Endothelial cell of umbilical vein (primary cell): ENCODE data around the gene ERFL. TPM values are rescaled to one million over a fixed set of nuclear protein-coding genes. Genes with fewer than 3 reads are reported as not detected.

Experiments used
- BruUV-seq: library from RNA; stranded (reverse); fragments of 400-500 nt; replicated peaks from 2 replicates; lab custom pipeline; 2021; lab: Mats Ljungman, UMichigan
- CTCF ChIA-PET: fragments of 300-600, 350-600 bp; sonication (Branson Sonifier 250); formaldehyde crosslinking; loops from one replicate; lab custom pipeline; 2021; ENCODE audit warnings: antibody characterized with exemption, inconsistent platforms; lab: Charles Lee
- POLR2A ChIA-PET: fragments of 300-600, 350-600 bp; sonication (Branson Sonifier 250); formaldehyde crosslinking; loops from one replicate; lab custom pipeline; 2021; ENCODE audit warnings: antibody characterized with exemption, inconsistent platforms; lab: Charles Lee
- DNase-seq: peaks from one replicate; pipeline ENCODE4 v3.0.0-alpha.2; 2011; ENCODE audit warnings: low read depth, low spot score
- FAIRE-seq: peaks from 2 replicates; lab custom pipeline; 2011; peaks lifted over from hg19 to GRCh38; lab: Jason Lieb, UNC
- H2AFZ ChIP-seq: 2 replicates; pipeline ENCODE4 v1.6.0; 2012; ENCODE audit warnings: low read depth, low read length, control low read depth, inconsistent platforms
- H3K27ac ChIP-seq: 2 replicates; pipeline ENCODE4 v1.5.1; 2011; ENCODE audit warnings: low read depth, mild to moderate bottlenecking, control low read depth, low read length, moderate library complexity; ENCODE audit not compliant: insufficient read depth
- H3K27me3 ChIP-seq, 2 experiments: 2 replicates each; pipeline versions ENCODE4 v1.6.0 to v1.6.1; 2011; ENCODE audit warnings: low read length in 2 of 2, mixed read lengths in 1 of 2; ENCODE audit not compliant: control insufficient read depth in 2 of 2, insufficient read depth in 2 of 2
- H3K36me3 ChIP-seq, 2 experiments: 2 replicates in 1 of 2; 3 replicates in 1 of 2; pipeline ENCODE4 v1.5.1; 2011; ENCODE audit warnings: low read length in 2 of 2, mild to moderate bottlenecking in 1 of 2, moderate library complexity in 1 of 2; ENCODE audit not compliant: control insufficient read depth in 2 of 2, insufficient read depth in 2 of 2; ENCODE audit errors: extremely low read depth in 1 of 2
- H3K4me1 ChIP-seq: 3 replicates; pipeline ENCODE4 v1.5.1; 2011; ENCODE audit warnings: mild to moderate bottlenecking, low read length; ENCODE audit not compliant: control insufficient read depth, insufficient read depth; ENCODE audit errors: extremely low read depth
- H3K4me2 ChIP-seq: 2 replicates; pipeline ENCODE4 v1.6.1; 2011; ENCODE audit warnings: low read length, control low read depth, mixed read lengths; ENCODE audit not compliant: insufficient read depth
- H3K4me3 ChIP-seq, 3 experiments: fragments of 200-600 bp in 1 of 3; sonication (generic), shearing (Covaris generic) in 1 of 3; replicated peaks in 1 of 3; 2 replicates each; pipeline ENCODE4 v1.5.1; 2011 to 2016; ENCODE audit warnings: control low read depth in 3 of 3, low read length in 3 of 3, mild to moderate bottlenecking in 2 of 3, inconsistent platforms in 1 of 3, low read depth in 1 of 3, moderate library complexity in 1 of 3; ENCODE audit not compliant: insufficient read depth in 1 of 3
- H3K79me2 ChIP-seq: 2 replicates; pipeline ENCODE4 v1.6.0; 2012; ENCODE audit warnings: low read length, inconsistent platforms; ENCODE audit not compliant: control insufficient read depth, insufficient read depth
- H3K9ac ChIP-seq: replicated peaks from 2 replicates; pipeline ENCODE3; 2011; ENCODE audit warnings: low read length, control low read depth; ENCODE audit not compliant: insufficient read depth; ENCODE audit errors: extremely low read depth
- H3K9me1 ChIP-seq: replicated peaks from 3 replicates; pipeline ENCODE4 v1.6.0; 2011; ENCODE audit warnings: mild to moderate bottlenecking, low read length; ENCODE audit not compliant: control insufficient read depth, insufficient read depth; ENCODE audit errors: extremely low read depth
- H3K9me3 ChIP-seq: replicated peaks from 2 replicates; pipeline ENCODE4 v1.5.1; 2012; ENCODE audit warnings: low read length, inconsistent platforms; ENCODE audit not compliant: control insufficient read depth, insufficient read depth
- H4K20me1 ChIP-seq: replicated peaks from 2 replicates; pipeline ENCODE3; 2011; ENCODE audit warnings: mild to moderate bottlenecking, low read length; ENCODE audit not compliant: control insufficient read depth, insufficient read depth; ENCODE audit errors: extremely low read depth
- CTCF ChIP-seq, 2 donors: IDR thresholded peaks; 1 replicate in 1 of 2; 2 replicates in 1 of 2; pipeline ENCODE4 v1.5.1; 2011; ENCODE audit warnings: low read length in 2 of 2, mild to moderate bottlenecking in 2 of 2, moderate library complexity in 2 of 2, control low read depth in 1 of 2, inconsistent platforms in 1 of 2, low read depth in 1 of 2; ENCODE audit not compliant: insufficient read depth in 1 of 2; ENCODE audit errors: extremely low read depth in 1 of 2
- EZH2 ChIP-seq: IDR thresholded peaks from 2 replicates; pipeline ENCODE4 v1.6.1; 2012; ENCODE audit warnings: borderline replicate concordance, low read depth, mild to moderate bottlenecking, moderate library complexity, low read length, inconsistent platforms; ENCODE audit not compliant: severe bottlenecking
- FOS ChIP-seq: IDR thresholded peaks from 2 replicates; pipeline ENCODE4 v1.6.1; 2011; ENCODE audit warnings: mild to moderate bottlenecking, low read length, moderate library complexity, borderline replicate concordance; ENCODE audit not compliant: insufficient read depth
- GATA2 ChIP-seq: IDR thresholded peaks from 2 replicates; pipeline ENCODE4 v1.7.0; 2011; ENCODE audit warnings: low read depth, mild to moderate bottlenecking, moderate library complexity, mixed read lengths, low read length; ENCODE audit not compliant: insufficient read length, insufficient read depth
- JUN ChIP-seq: IDR thresholded peaks from 2 replicates; pipeline ENCODE4 v1.6.1; 2011; ENCODE audit warnings: borderline replicate concordance, low read depth; ENCODE audit not compliant: insufficient read length, insufficient read depth
- MAX ChIP-seq: IDR thresholded peaks from 2 replicates; pipeline ENCODE4 v1.6.1; 2011; ENCODE audit not compliant: insufficient read depth, insufficient read length
- MYC ChIP-seq: IDR thresholded peaks from one replicate; pipeline ENCODE4 v1.6.1; 2011; ENCODE audit warnings: mild to moderate bottlenecking, low read depth, low read length
- POLR2A ChIP-seq: IDR thresholded peaks from 2 replicates; pipeline ENCODE4 v1.6.1; 2012; ENCODE audit warnings: low read depth, mild to moderate bottlenecking, control low read depth, low read length
- POLR2AphosphoS5 ChIP-seq: IDR thresholded peaks from 2 replicates; pipeline ENCODE4 v1.6.1; 2012; ENCODE audit warnings: low read depth, mild to moderate bottlenecking, control low read depth, low read length, moderate library complexity; ENCODE audit not compliant: insufficient read depth
- dilution Hi-C: fragments of 300-500 bp; cut with MboI; formaldehyde crosslinking; loops from one replicate; pipeline ENCODE4 v1.15.0; 2019; ENCODE audit warnings: low sequenced_read_pairs; ENCODE audit not compliant: extremely low pct_ligation_motif_present
- intact Hi-C: fragments of 100-400 bp; cut with micrococcal nuclease; formaldehyde crosslinking; loops from one replicate; pipeline ENCODE4 v1.10.0; 2022
- polyA plus RNA-seq, 4 experiments: library from polyadenylated mRNA; depleted of rRNA in 3 of 4; stranded (reverse) in 3 of 4; unstranded in 1 of 4; fragments of >200 nt; gene quantifications; 2 replicates each; pipeline versions ENCODE4 v1.2.1 to v1.2.3, GENCODE V29; 2011 to 2012; ENCODE audit warnings: missing spikeins in 1 of 4
- total RNA-seq: library from RNA; stranded (reverse); gene quantifications from 2 replicates; pipeline ENCODE4 v1.2.3, GENCODE V29; 2021

ERFL gene
- total and polyA plus RNA-seq, 2 donors (not counting 3 experiments of a cell fraction or from before 2014, with no cell fraction given) = not detected

GRCh38 chr19:41945135-41945766 lies 17.0 kb upstream of the ERFL start:
- TF ChIP-seq POLR2A = no peak
- TF ChIP-seq MAX = no peak
- TF ChIP-seq FOS = no peak
- TF ChIP-seq JUN = no peak
- no peak for TF ChIP-seq MYC
- BruUV-seq = no TSS peak
- Histone ChIP-seq H3K79me2 (no peaks in the 10 kb centered on the region), H3K4me3 (no peak overlapping the region), H2AFZ (no peak overlapping the region), H4K20me1 (no peaks in the 10 kb centered on the region), H3K4me2 (no peak overlapping the region), H3K27me3 (peaks cover 4 to 9% of the 10 kb centered on the region in 2 experiments), H3K36me3 (no peaks in the 10 kb centered on the region), H3K9me3 (no peaks in the 10 kb centered on the region), H3K9me1 (no peaks in the 10 kb centered on the region), H3K27ac (no peak overlapping the region), H3K4me1 (peaks cover 2% of the 10 kb centered on the region), H3K9ac (no peak overlapping the region)
- dilution Hi-C loops (no loop called here), intact Hi-C loops (no loop called here)
- CTCF ChIA-PET = interaction anchor here (0.8 to 2.1 kb wide), 4 partner anchors 9 to 72 kb away, joined by 3 to 7 read pairs (median 3); no protein-coding TSS in a partner anchor
- no peak for FAIRE-seq
- DNase-seq = no peak
- POLR2A ChIA-PET = interaction anchor here (0.6 to 0.9 kb wide), 2 partner anchors 43 to 75 kb away, joined by 3 to 8 read pairs; no protein-coding TSS in a partner anchor

GRCh38 chr19:41944336-41944735 lies 16.1 kb upstream of the ERFL start:
- CTCF ChIA-PET = no interaction called here
- POLR2A ChIA-PET = no interaction called here
- BruUV-seq = no TSS peak

More at GRCh38 chr19:41944336-41944735, 16.1 kb upstream of the ERFL start:
- no peaks in the 10 kb centered on the region for H4K20me1 ChIP-seq
- H3K9ac ChIP-seq = no peak overlapping the region
- FAIRE-seq = no peak
- H3K4me1 ChIP-seq = peaks cover 2% of the 10 kb centered on the region
- no peak overlapping the region for H3K4me2 ChIP-seq
- H3K36me3 ChIP-seq = no peaks in the 10 kb centered on the region
- no peak overlapping the region for H2AFZ ChIP-seq
- DNase-seq = no peak
- TF ChIP-seq MYC = no peak
- TF ChIP-seq EZH2 = no peak
- TF ChIP-seq POLR2AphosphoS5 = no peak
- no peak for TF ChIP-seq CTCF (IDR thresholded peaks at IDR 0.05; ENCODE audit: extremely low read depth in 1 of 2, insufficient read depth in 1 of 2, low read depth in 1 of 2, low read length in 2 of 2)
- no peak for TF ChIP-seq POLR2A
- no peak for TF ChIP-seq GATA2
- TF ChIP-seq FOS = no peak
- TF ChIP-seq MAX = no peak
- TF ChIP-seq JUN = no peak
- peaks cover 7 to 9% of the 10 kb centered on the region in 2 experiments for H3K27me3 ChIP-seq
- H3K9me3 ChIP-seq = no peaks in the 10 kb centered on the region
- dilution Hi-C loops (no loop called here), intact Hi-C loops (no loop called here)
- no peak overlapping the region for H3K27ac ChIP-seq
- H3K9me1 ChIP-seq = no peaks in the 10 kb centered on the region
- no peak overlapping the region for H3K4me3 ChIP-seq
- no peaks in the 10 kb centered on the region for H3K79me2 ChIP-seq
